ENCODE results near the gene EPM2AIP1. TPM values are rescaled to one million over a fixed set of nuclear protein-coding genes. Genes with fewer than 3 reads are reported as not detected.

Gene EPM2AIP1
- total RNA-seq, 1 experiment from 2014 or later: 12.9 TPM

DNA sequence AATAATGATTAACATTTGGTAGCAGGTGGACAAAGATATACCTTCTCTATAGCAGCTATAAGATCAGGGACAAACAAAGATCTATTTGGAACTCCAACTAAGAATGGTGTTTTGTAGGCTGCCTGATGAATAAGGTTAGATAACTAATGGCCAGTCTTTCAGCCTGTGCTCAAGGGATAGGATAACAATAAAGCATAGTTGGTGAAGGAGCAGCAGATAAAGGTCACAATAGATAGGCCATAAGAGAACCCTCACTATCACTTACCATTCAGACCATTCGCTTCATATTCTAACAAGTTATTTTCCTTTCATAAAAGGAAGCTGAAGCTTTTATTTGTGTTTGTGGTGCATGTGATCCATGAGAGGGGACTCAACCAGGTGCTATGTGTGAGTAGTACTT, 19.8 kb downstream of the EPM2AIP1 start:
- Mint-ChIP-seq H3K4me1 (ENCODE audit: insufficient read depth, unreplicated experiment) (peaks cover 13% of the 10 kb centered on the region), H3K4me3 (ENCODE audit: unreplicated experiment) (no peak overlapping the region), H3K27me3 (ENCODE audit: insufficient read depth, unreplicated experiment) (no peaks in the 10 kb centered on the region), H3K27ac (ENCODE audit: low read depth, unreplicated experiment) (no peak overlapping the region), H3K36me3 (ENCODE audit: insufficient read depth, unreplicated experiment) (no peaks in the 10 kb centered on the region), H3K9me3 (ENCODE audit: unreplicated experiment) (no peaks in the 10 kb centered on the region)
- CTCF ChIA-PET: interaction anchor here (0.6 to 3.7 kb wide), 4 partner anchors 13 to 104 kb away, joined by 3 to 28 read pairs (median 4); no protein-coding TSS in a partner anchor
- intact Hi-C loops (cut with micrococcal nuclease): no loop called here
- POLR2A ChIA-PET: interaction anchor here (0.7 to 2.9 kb wide), 3 partner anchors 15 to 21 kb away, joined by 3 to 9 read pairs (median 4); partner anchors contain the start of gene EPM2AIP1
- TF ChIP-seq, protein P1, sequence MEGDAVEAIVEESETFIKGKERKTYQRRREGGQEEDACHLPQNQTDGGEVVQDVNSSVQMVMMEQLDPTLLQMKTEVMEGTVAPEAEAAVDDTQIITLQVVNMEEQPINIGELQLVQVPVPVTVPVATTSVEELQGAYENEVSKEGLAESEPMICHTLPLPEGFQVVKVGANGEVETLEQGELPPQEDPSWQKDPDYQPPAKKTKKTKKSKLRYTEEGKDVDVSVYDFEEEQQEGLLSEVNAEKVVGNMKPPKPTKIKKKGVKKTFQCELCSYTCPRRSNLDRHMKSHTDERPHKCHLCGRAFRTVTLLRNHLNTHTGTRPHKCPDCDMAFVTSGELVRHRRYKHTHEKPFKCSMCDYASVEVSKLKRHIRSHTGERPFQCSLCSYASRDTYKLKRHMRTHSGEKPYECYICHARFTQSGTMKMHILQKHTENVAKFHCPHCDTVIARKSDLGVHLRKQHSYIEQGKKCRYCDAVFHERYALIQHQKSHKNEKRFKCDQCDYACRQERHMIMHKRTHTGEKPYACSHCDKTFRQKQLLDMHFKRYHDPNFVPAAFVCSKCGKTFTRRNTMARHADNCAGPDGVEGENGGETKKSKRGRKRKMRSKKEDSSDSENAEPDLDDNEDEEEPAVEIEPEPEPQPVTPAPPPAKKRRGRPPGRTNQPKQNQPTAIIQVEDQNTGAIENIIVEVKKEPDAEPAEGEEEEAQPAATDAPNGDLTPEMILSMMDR (IDR thresholded peaks at IDR 0.05; ENCODE audit: unreplicated experiment): no peak
- no TSS peak for BruUV-seq (replicated peaks)
- no peak for DNase-seq (ENCODE audit: unreplicated experiment)

DNA sequence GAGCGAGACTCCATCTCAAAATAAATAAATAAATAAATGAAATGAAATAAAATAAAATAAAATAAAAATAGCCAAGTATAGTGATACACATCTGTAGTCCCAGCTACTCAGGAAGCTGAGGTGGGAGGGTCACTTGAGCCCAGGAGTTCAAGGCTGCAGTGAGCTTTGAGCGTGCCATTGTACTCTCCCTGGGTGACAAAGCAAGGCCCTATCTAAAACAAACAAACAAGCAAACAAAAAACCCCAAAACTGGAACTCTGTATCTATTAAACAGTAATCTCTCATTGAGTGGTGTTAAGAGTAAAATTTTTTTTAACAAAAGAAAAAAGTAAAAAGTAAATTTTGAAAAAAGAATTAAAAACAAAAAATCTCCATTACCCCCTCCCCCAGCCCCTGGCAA, 20.8 kb downstream of the EPM2AIP1 start:
- no peak overlapping the region for H3K27ac Mint-ChIP-seq (ENCODE audit: low read depth, unreplicated experiment)
- H3K9me3 Mint-ChIP-seq (ENCODE audit: unreplicated experiment): no peaks in the 10 kb centered on the region
- no TSS peak for BruUV-seq (replicated peaks)
- no peaks in the 10 kb centered on the region for H3K27me3 Mint-ChIP-seq (ENCODE audit: insufficient read depth, unreplicated experiment)
- intact Hi-C loops (cut with micrococcal nuclease): no loop called here
- ChIA-PET POLR2A (interaction anchor here (1.2 to 1.4 kb wide), 2 partner anchors 20 to 240 kb away, joined by 4 to 5 read pairs; partner anchors contain the start of gene EPM2AIP1), CTCF (interaction anchor here (0.8 to 3.7 kb wide), 3 partner anchors 13 to 251 kb away, joined by 3 to 28 read pairs (median 3); no protein-coding TSS in a partner anchor)
- TF ChIP-seq, protein P1 (IDR thresholded peaks at IDR 0.05; ENCODE audit: unreplicated experiment): no peak
- H3K36me3 Mint-ChIP-seq (ENCODE audit: insufficient read depth, unreplicated experiment): no peaks in the 10 kb centered on the region
- H3K4me3 Mint-ChIP-seq (ENCODE audit: unreplicated experiment): no peak overlapping the region
- H3K4me1 Mint-ChIP-seq (ENCODE audit: insufficient read depth, unreplicated experiment): peaks cover 13% of the 10 kb centered on the region
- no peak for DNase-seq (ENCODE audit: unreplicated experiment)

DNA sequence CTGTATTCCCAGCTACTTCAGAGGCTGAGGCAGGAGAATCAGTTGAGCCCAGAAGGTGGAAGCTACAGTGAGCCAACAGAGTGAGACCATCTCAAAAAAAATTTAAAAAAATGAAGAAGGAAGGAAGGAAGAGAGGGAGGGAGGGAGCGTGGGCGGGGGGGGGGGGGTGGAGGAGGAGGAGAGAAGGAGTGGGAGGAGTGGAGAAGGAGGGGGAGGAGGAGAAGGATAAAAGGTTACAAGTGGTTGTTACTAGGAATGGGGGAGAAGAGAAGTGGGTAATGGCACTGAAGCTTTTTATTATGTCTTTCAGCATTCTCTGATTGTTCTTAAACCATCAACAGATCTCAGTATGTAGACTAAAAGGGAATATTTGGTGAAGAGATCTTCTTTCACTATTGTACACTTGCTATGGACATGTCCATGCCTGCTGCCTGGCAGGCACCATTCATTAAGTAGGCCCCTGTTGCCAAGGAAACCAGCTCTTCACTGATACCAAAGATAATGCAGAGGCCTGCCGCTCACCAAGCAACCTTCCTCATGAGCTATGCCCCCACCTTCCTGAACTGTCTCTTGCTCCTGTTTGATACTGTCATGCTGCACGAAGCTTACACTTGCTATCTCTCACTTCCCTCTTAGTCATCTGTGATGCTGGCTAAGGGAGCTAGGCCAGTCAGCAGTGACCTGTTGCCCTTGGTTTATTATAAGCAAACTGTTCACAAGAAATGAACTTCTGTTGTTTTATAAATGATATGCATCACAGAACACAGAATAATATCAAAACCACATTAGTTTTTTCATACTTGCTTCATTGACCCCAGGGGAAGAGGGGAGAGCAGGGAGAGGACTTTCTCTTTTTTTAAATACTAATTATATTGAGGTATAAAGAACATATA, 23.1 kb downstream of the EPM2AIP1 start:
- Mint-ChIP-seq H3K36me3 (ENCODE audit: insufficient read depth, unreplicated experiment) (no peaks in the 10 kb centered on the region), H3K27ac (ENCODE audit: low read depth, unreplicated experiment) (peak overlapping the region; percentile 70), H3K4me1 (ENCODE audit: insufficient read depth, unreplicated experiment) (peaks cover 13% of the 10 kb centered on the region), H3K9me3 (ENCODE audit: unreplicated experiment) (no peaks in the 10 kb centered on the region), H3K4me3 (ENCODE audit: unreplicated experiment) (no peak overlapping the region), H3K27me3 (ENCODE audit: insufficient read depth, unreplicated experiment) (no peaks in the 10 kb centered on the region)
- ChIA-PET POLR2A (interaction anchor here (0.6 to 2.2 kb wide), 7 partner anchors 10 to 360 kb away, joined by 3 to 13 read pairs (median 4); partner anchors contain the start of genes EPM2AIP1 and MLH1), CTCF (interaction anchor here (0.5 to 2.1 kb wide), 6 partner anchors 11 to 241 kb away, joined by 3 to 22 read pairs (median 4); no protein-coding TSS in a partner anchor)
- intact Hi-C loops (cut with micrococcal nuclease): no loop called here
- peak; percentile 59 for DNase-seq (ENCODE audit: unreplicated experiment)
- no TSS peak for BruUV-seq (replicated peaks)
- TF ChIP-seq, protein P1 (IDR thresholded peaks at IDR 0.05; ENCODE audit: unreplicated experiment): no peak

GRCh38 chr3:36969085-36969484, 23.8 kb downstream of the EPM2AIP1 start:
- Mint-ChIP-seq H3K4me3 (ENCODE audit: unreplicated experiment) (no peak overlapping the region), H3K27me3 (ENCODE audit: insufficient read depth, unreplicated experiment) (no peaks in the 10 kb centered on the region), H3K4me1 (ENCODE audit: insufficient read depth, unreplicated experiment) (peaks cover 13% of the 10 kb centered on the region), H3K36me3 (ENCODE audit: insufficient read depth, unreplicated experiment) (no peaks in the 10 kb centered on the region), H3K27ac (ENCODE audit: low read depth, unreplicated experiment) (peak overlapping the region; percentile 70), H3K9me3 (ENCODE audit: unreplicated experiment) (no peaks in the 10 kb centered on the region)
- CTCF ChIA-PET: interaction anchor here (0.5 to 2.1 kb wide), 2 partner anchors 10 to 15 kb away, joined by 4 to 22 read pairs; no protein-coding TSS in a partner anchor
- POLR2A ChIA-PET: interaction anchor here (0.8 to 2.2 kb wide), 5 partner anchors 11 to 61 kb away, joined by 3 to 13 read pairs (median 8); partner anchors contain the start of genes EPM2AIP1 and MLH1
- BruUV-seq (replicated peaks): no TSS peak
- intact Hi-C loops (cut with micrococcal nuclease): no loop called here
- TF ChIP-seq, protein P1 (IDR thresholded peaks at IDR 0.05; ENCODE audit: unreplicated experiment): no peak
- DNase-seq (ENCODE audit: unreplicated experiment): no peak
